ENCODE results near the gene MMP15. TPM values are rescaled to one million over a fixed set of nuclear protein-coding genes. Genes with fewer than 3 reads are reported as not detected.
A peak's percentile ranks its signal among the peaks of the same experiment; 100 is the strongest.

Gene MMP15
- total and polyA plus RNA-seq, 2 of the 13 experiments (the other 11 are each of a cell fraction or from before 2014, with no cell fraction given): 35.2 to 44.9 TPM

GRCh38 chr16:58036943-58037342 lies 11.4 kb downstream of the MMP15 start:
- WGBS (ENCODE audit: low lambda C conversion rate): 96% methylated on average over 6 of the region's 6 CpGs
- DNase-seq (ENCODE audit: low spot score) (no peak), ATAC-seq (no peak), FAIRE-seq (no peak)
- Histone ChIP-seq H3K27me3 (ENCODE audit: control insufficient read depth in 1 of 2, insufficient read depth in 2 of 2, low read length in 2 of 2) (no peaks in the 10 kb centered on the region), H3K4me2 (ENCODE audit: low read depth, low read length) (no peak overlapping the region), H3K4me1 (ENCODE audit: insufficient read depth, low read length) (peaks cover 15% of the 10 kb centered on the region), H3K9me3 (ENCODE audit: low read length) (no peaks in the 10 kb centered on the region), H3K27ac (ENCODE audit: extremely low read length, insufficient read depth, low read length) (no peak overlapping the region), H4K20me1 (ENCODE audit: insufficient read depth, low read length) (peaks cover 11% of the 10 kb centered on the region; the same call in 1 of the 2 replicates), H3K79me2 (ENCODE audit: insufficient read depth, low read length) (peaks cover 4% of the 10 kb centered on the region), H2AFZ (ENCODE audit: low read length) (no peak overlapping the region), H3K36me3 (replicated peaks in 1 of 2; ENCODE audit: control insufficient read depth in 1 of 2, insufficient read depth in 2 of 2, low read length in 2 of 2) (peaks cover 29 to 49% of the 10 kb centered on the region in 2 experiments), H3K9ac (ENCODE audit: insufficient read depth, low read depth, low read length) (no peak overlapping the region), H3K4me3 (replicated peaks in 1 of 3; ENCODE audit: insufficient read depth in 1 of 3, low read depth in 2 of 3, low read length in 3 of 3) (no peak overlapping the region)
- ChIA-PET CTCF (ENCODE audit: low intra/inter-chr PET ratio, low total read pairs) (no interaction called here), POLR2A (interaction anchor here (0.8 kb wide), 1 partner anchor 12 kb away, joined by 3 read pairs; no protein-coding TSS in a partner anchor)
- TF ChIP-seq HOXA3 (CRISPR knock-in tag; IDR thresholded peaks at IDR 0.05) (no peak), ZNF17 (CRISPR knock-in tag; IDR thresholded peaks at IDR 0.05) (0 out of 2 replicates have a peak, but pooled peaks have one; percentile 38), LCORL (IDR thresholded peaks at IDR 0.05) (no peak), LCORL (CRISPR knock-in tag; IDR thresholded peaks at IDR 0.05) (no peak), RFX3 (CRISPR knock-in tag; IDR thresholded peaks at IDR 0.05) (no peak), ZMYM3 (CRISPR knock-in tag; IDR thresholded peaks at IDR 0.05) (peak; percentile 47; the same call in 1 of the 2 replicates)
- intact Hi-C loops (cut with micrococcal nuclease; ENCODE audit: unreplicated experiment) (no loop called here), in situ Hi-C loops (cut with HindIII; ENCODE audit: extremely low pct_ligation_motif_present, low pct_unique_long_range_greater_than_20kb) (no loop called here)
- BruUV-seq (replicated peaks): no TSS peak

GRCh38 chr16:58037365-58038057 lies 12.0 kb downstream of the MMP15 start:
- CTCF ChIA-PET (ENCODE audit: low intra/inter-chr PET ratio, low total read pairs): no interaction called here
- TF ChIP-seq ZNF777 (CRISPR knock-in tag; IDR thresholded peaks at IDR 0.05) (no peak), ZUFSP (CRISPR knock-in tag; IDR thresholded peaks at IDR 0.05; ENCODE audit: borderline replicate concordance) (no peak), BRCA1 (CRISPR knock-in tag; IDR thresholded peaks at IDR 0.05) (no peak), AGO2 (optimal IDR thresholded peaks at IDR 0.05; ENCODE audit: low read depth, low read length) (peak; percentile 28), ESRRA (CRISPR knock-in tag; IDR thresholded peaks at IDR 0.05; ENCODE audit: low read depth) (no peak), ZNF879 (CRISPR knock-in tag; IDR thresholded peaks at IDR 0.05) (no peak), NPAS2 (CRISPR knock-in tag; IDR thresholded peaks at IDR 0.05; ENCODE audit: borderline replicate concordance) (no peak)
- no TSS peak for BruUV-seq (replicated peaks)
- Histone ChIP-seq H4K20me1 (ENCODE audit: insufficient read depth, low read length) (peaks cover 6% of the 10 kb centered on the region; the same call in 1 of the 2 replicates), H3K79me2 (ENCODE audit: insufficient read depth, low read length) (peaks cover 1% of the 10 kb centered on the region), H3K9ac (ENCODE audit: insufficient read depth, low read depth, low read length) (no peak overlapping the region), H3K9me3 (ENCODE audit: low read length) (no peaks in the 10 kb centered on the region), H3K4me3 (replicated peaks in 1 of 3; ENCODE audit: insufficient read depth in 1 of 3, low read depth in 2 of 3, low read length in 3 of 3) (no peak overlapping the region), H3K4me2 (ENCODE audit: low read depth, low read length) (no peak overlapping the region), H3K36me3 (replicated peaks in 1 of 2; ENCODE audit: control insufficient read depth in 1 of 2, insufficient read depth in 2 of 2, low read length in 2 of 2) (peaks cover 34 to 54% of the 10 kb centered on the region in 2 experiments), H2AFZ (ENCODE audit: low read length) (no peak overlapping the region), H3K4me1 (ENCODE audit: insufficient read depth, low read length) (peaks cover 9% of the 10 kb centered on the region), H3K27me3 (ENCODE audit: control insufficient read depth in 1 of 2, insufficient read depth in 2 of 2, low read length in 2 of 2) (no peaks in the 10 kb centered on the region), H3K27ac (ENCODE audit: extremely low read length, insufficient read depth, low read length) (no peak overlapping the region)
- POLR2A ChIA-PET: interaction anchor here (0.8 to 1.0 kb wide), 2 partner anchors 13 to 92 kb away, joined by 3 read pairs; partner anchors contain the start of gene CFAP20
- no peak for DNase-seq (ENCODE audit: low spot score)
- FAIRE-seq: no peak
- no peak for ATAC-seq
- intact Hi-C loops (cut with micrococcal nuclease; ENCODE audit: unreplicated experiment) (no loop called here), in situ Hi-C loops (cut with HindIII; ENCODE audit: extremely low pct_ligation_motif_present, low pct_unique_long_range_greater_than_20kb) (no loop called here)
- 97% methylated on average over 15 of the region's 16 CpGs for WGBS (ENCODE audit: low lambda C conversion rate)

Measured in HepG2 (cell line).